HT1080 (cell line): ENCODE data around the gene FSIP1. TPM values are rescaled to one million over a fixed set of nuclear protein-coding genes. Genes with fewer than 3 reads are reported as not detected.

Experiments
- DNase-seq: peaks from one replicate; pipeline ENCODE4 v3.0.0-alpha.2; 2015; ENCODE audit warnings: low read depth
- total RNA-seq: library from RNA; depleted of rRNA; stranded (reverse); fragments of >200 nt; shearing (Covaris generic); gene quantifications from 2 replicates; pipeline ENCODE4 v1.2.3, GENCODE V29; 2014

FSIP1 gene
- total RNA-seq, 1 experiment from 2014 or later: 0.93 TPM

- no peak for DNase-seq
Observed at GRCh38 chr15:39595338-39596221, 187.1 kb downstream of the FSIP1 start.

GRCh38 chr15:39594446-39595337 lies 187.9 kb downstream of the FSIP1 start:
- DNase-seq: no peak

GRCh38 chr15:39593656-39594445 lies 188.8 kb downstream of the FSIP1 start:
- no peak for DNase-seq

DNA sequence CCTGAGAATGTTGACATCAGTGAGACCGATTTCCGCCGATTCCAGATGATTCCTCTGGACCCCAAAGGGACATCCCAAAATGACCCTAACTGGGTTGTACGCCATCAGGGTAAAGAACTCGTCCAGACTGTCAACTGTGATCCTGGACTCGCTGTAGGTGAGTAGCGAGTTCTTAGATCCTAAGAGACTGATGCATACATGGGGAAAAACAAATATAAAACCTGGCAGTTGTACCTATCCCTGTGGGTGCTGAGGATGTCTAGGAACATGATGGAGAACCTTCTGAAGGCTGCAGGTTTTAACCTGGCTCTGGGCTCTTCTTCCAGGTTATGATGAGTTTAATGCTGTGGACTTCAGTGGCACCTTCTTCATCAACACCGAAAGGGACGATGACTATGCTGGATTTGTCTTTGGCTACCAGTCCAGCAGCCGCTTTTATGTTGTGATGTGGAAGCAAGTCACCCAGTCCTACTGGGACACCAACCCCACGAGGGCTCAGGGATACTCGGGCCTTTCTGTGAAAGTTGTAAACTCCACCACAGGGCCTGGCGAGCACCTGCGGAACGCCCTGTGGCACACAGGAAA lies 189.5 kb downstream of the FSIP1 start:
- no peak for DNase-seq

GRCh38 chr15:39592500-39592899 lies 190.1 kb downstream of the FSIP1 start:
- DNase-seq: no peak

DNA sequence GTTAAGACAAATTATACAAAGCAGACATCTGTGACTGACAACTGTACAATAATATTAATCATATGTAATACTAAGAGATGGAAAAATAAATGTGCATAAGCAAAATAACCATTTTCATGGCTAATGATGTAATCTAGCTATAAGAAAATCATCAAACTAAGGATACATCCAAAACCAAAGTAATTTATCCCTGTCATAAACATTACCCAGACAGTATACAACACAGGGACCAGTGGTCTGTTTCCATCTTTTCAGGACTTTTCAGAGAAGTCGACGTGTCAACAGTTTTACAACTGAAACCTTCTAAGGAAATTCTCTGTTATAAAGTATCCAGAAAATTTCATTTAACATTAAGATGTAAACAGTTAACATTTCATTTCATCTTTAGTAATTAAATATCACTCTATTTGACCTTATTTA lies 190.7 kb downstream of the FSIP1 start:
- no peak for DNase-seq

GRCh38 chr15:39591141-39591895 lies 191.3 kb downstream of the FSIP1 start:
- DNase-seq: no peak

DNA sequence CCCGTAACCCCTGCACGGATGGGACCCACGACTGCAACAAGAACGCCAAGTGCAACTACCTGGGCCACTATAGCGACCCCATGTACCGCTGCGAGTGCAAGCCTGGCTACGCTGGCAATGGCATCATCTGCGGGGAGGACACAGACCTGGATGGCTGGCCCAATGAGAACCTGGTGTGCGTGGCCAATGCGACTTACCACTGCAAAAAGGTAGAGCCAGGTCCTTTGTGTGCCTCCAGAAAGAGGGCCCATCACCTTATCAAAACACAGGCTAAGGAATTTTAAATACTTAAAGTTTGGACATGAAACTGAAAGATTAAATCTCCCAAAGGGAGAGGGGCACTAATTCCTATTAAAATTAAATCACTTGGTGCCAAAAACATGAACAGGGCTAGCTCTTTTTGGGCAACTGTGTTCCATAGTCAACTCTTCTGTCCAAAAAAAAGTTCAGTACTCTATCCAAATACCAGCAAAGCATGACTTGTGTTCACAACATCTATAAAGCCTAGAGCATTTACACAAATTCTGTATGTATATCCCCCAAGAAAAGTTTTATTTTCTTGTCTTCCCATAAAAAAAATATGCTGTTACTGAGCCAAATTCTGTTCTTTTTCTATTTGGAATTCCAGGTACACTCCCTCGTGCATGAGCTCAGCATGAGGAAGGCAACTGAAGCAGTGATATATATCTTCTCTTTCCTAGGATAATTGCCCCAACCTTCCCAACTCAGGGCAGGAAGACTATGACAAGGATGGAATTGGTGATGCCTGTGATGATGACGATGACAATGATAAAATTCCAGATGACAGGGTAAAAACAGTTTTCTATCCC lies 192.6 kb downstream of the FSIP1 start:
- DNase-seq: no peak

- DNase-seq: no peak
Observed at GRCh38 chr15:39589193-39589814, 193.3 kb downstream of the FSIP1 start.

GRCh38 chr15:39588531-39589192 lies 194.0 kb downstream of the FSIP1 start:
- no peak for DNase-seq

GRCh38 chr15:39587731-39588530 lies 194.7 kb downstream of the FSIP1 start:
- no peak for DNase-seq

DNA sequence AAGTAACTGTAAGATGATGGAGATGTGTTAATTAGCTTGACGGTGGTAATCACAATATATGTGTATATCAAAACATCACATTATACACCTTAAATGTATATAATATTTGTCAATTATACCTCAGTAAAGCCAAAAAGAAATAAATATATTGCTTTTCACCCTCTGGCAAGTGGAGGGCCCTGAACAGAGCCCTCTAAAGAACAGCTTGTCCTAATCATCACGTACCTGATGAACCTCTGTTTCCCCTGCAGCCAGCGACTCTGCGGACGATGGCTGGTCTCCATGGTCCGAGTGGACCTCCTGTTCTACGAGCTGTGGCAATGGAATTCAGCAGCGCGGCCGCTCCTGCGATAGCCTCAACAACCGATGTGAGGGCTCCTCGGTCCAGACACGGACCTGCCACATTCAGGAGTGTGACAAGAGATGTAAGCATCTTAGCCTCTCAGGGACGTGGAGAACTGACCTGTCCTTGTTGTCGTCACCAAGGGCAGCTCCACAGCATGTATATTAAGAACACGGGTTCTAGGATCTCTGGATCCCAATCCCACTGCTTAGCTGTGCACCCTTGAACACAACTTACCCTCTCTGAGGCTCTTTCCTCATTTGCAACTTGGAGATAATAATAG lies 195.4 kb downstream of the FSIP1 start:
- no peak for DNase-seq

DNA sequence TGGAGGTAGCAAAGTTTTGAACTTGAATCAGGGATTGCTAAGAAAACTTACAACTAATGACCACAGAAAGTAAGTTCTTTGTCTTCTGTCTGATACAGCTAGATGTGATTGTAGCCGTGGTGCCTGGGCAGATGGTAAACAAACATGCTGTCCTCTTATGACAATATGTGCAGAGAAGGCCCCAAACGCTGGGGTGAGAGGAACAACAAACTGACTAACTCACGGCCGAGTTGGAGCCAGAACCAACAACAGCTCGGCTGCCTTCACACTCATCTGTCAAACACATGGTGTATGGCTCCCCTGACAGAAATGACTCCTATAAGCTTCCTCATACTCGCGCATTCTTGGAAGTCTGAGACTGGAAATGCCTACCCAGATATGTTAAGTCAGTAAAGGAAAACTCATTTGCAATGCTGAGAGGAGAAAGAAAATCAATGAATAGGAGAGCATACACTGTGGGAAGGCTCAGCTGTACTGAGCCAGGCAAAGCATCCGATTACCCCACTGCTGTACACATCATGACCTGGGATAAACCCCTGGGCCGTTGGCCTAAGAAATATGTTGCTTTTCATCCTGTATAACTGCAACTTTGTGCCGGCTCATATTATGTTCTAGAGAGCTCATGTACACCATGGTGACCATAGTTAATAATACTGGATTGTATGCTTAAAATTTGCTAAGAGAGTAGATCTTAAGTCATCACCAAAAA lies 196.1 kb downstream of the FSIP1 start:
- no peak for DNase-seq

GRCh38 chr15:39585871-39586301 lies 196.8 kb downstream of the FSIP1 start:
- no peak for DNase-seq

DNA sequence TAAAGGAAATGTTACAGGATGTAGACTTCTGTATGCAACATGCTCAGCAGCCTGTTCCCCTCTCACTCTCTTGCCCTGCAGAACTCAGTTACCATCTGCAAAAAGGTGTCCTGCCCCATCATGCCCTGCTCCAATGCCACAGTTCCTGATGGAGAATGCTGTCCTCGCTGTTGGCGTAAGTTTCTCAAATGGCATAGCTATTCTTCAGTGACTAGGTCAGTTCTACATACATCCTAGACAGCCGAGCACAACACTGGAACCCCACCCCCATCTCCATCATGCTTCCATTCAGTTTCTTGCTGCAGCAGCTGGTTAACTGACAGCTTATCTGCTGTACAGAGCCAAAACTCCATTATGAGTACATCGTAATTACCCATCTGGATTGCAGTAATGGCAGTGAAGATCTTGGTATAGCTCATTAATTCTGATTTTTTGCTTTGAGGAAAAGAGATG lies 197.2 kb downstream of the FSIP1 start:
- DNase-seq: no peak
